ENCODE data around the gene RPL6. TPM values are rescaled to one million over a fixed set of nuclear protein-coding genes. Genes with fewer than 3 reads are reported as not detected.

RPL6 gene
- total RNA-seq, 2 donors from 2014 or later: 737 to 1,506 TPM

GRCh38 chr12:112433551-112433950 is 24.1 kb upstream of the RPL6 start:
- H3K36me3 ChIP-seq: no peaks in the 10 kb centered on the region
- H3K4me3 ChIP-seq: no peak overlapping the region
- no peaks in the 10 kb centered on the region for H3K9me3 ChIP-seq
- 94% methylated on average over 2 of the region's 2 CpGs for WGBS
- DNase-seq (ENCODE audit: low spot score): no peak
- no peak overlapping the region for H3K27ac ChIP-seq
- H3K27me3 ChIP-seq (replicated peaks; ENCODE audit: insufficient read depth): no peaks in the 10 kb centered on the region
- H3K4me1 ChIP-seq (replicated peaks): no peaks in the 10 kb centered on the region
- TF ChIP-seq, protein P1, sequence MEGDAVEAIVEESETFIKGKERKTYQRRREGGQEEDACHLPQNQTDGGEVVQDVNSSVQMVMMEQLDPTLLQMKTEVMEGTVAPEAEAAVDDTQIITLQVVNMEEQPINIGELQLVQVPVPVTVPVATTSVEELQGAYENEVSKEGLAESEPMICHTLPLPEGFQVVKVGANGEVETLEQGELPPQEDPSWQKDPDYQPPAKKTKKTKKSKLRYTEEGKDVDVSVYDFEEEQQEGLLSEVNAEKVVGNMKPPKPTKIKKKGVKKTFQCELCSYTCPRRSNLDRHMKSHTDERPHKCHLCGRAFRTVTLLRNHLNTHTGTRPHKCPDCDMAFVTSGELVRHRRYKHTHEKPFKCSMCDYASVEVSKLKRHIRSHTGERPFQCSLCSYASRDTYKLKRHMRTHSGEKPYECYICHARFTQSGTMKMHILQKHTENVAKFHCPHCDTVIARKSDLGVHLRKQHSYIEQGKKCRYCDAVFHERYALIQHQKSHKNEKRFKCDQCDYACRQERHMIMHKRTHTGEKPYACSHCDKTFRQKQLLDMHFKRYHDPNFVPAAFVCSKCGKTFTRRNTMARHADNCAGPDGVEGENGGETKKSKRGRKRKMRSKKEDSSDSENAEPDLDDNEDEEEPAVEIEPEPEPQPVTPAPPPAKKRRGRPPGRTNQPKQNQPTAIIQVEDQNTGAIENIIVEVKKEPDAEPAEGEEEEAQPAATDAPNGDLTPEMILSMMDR (IDR thresholded peaks at IDR 0.05): no peak
- TF ChIP-seq POLR2A (IDR thresholded peaks at IDR 0.05) (no peak), POLR2AphosphoS5 (IDR thresholded peaks at IDR 0.05) (no peak)
- intact Hi-C loops (cut with DNase I): no loop called here

DNA sequence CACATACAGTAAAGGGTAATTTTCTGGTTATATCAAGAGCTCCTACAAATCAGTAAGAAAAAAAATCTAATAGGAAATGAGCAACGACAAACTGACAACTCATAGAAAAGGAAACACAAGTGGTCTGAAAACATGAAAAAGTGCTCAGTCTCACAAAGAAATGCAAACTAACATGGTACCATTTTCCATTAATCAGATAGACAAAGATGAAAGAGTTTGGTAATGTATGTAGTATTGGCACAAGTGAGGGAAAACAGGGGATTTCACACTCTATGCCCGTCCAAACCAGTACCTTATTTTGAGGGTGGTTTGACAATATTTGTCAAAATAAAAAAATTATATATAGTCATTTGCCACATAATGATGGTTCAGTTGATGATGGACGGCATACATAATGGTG is 22.6 kb upstream of the RPL6 start:
- no peak overlapping the region for H3K27ac ChIP-seq
- WGBS: 88% methylated on average over 3 of the region's 3 CpGs

DNA sequence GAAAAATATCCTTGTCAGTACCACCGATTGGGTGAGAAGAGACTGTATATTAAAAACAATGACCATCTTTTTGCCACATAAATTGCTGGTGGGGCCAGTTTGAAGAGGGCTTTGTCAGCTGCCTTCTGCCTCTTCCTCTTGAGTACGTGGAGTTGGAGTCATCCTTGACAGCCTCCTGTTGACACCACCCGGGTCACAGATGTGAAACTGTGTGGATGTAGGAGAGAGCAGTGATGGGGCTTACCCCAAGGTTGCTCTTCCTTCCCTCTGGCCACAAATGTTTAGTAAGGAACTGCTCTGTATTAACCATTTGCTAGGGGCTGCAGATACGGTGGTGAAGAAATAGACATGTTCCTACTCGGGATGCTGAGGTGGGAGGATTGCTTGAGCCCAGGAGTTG is 21.5 kb upstream of the RPL6 start:
- TF ChIP-seq POLR2AphosphoS5 (IDR thresholded peaks at IDR 0.05) (no peak), POLR2A (IDR thresholded peaks at IDR 0.05) (no peak)
- TF ChIP-seq, protein P1 (IDR thresholded peaks at IDR 0.05): no peak
- no peak overlapping the region for H3K27ac ChIP-seq
- H3K9me3 ChIP-seq: no peaks in the 10 kb centered on the region
- no peak for DNase-seq (ENCODE audit: low spot score)
- H3K4me3 ChIP-seq: no peak overlapping the region
- WGBS: 80% methylated on average over 5 of the region's 5 CpGs
- no peaks in the 10 kb centered on the region for H3K36me3 ChIP-seq
- intact Hi-C loops (cut with DNase I): no loop called here
- no peaks in the 10 kb centered on the region for H3K4me1 ChIP-seq (replicated peaks)
- H3K27me3 ChIP-seq (replicated peaks; ENCODE audit: insufficient read depth): no peaks in the 10 kb centered on the region

More for the DNA sequence above, 22.6 kb upstream of the RPL6 start:
- Histone ChIP-seq H3K36me3 (no peaks in the 10 kb centered on the region), H3K4me3 (no peak overlapping the region), H3K27me3 (replicated peaks; ENCODE audit: insufficient read depth) (no peaks in the 10 kb centered on the region), H3K9me3 (no peaks in the 10 kb centered on the region), H3K4me1 (replicated peaks) (no peaks in the 10 kb centered on the region)
- TF ChIP-seq, protein P1 (IDR thresholded peaks at IDR 0.05): no peak
- no peak for DNase-seq (ENCODE audit: low spot score)
- intact Hi-C loops (cut with DNase I): no loop called here

- Histone ChIP-seq H3K4me1 (replicated peaks) (no peaks in the 10 kb centered on the region), H3K9me3 (no peaks in the 10 kb centered on the region), H3K4me3 (no peak overlapping the region), H3K27ac (no peak overlapping the region), H3K36me3 (no peaks in the 10 kb centered on the region), H3K27me3 (replicated peaks; ENCODE audit: insufficient read depth) (no peaks in the 10 kb centered on the region)
- WGBS: 89% methylated on average over 2 of the region's 2 CpGs
- no peak for DNase-seq (ENCODE audit: low spot score)
- no peak for TF ChIP-seq POLR2AphosphoS5 (IDR thresholded peaks at IDR 0.05)
- TF ChIP-seq, protein P1 (IDR thresholded peaks at IDR 0.05): no peak
- no peak for TF ChIP-seq POLR2A (IDR thresholded peaks at IDR 0.05)
- intact Hi-C loops (cut with DNase I): no loop called here
Observed at GRCh38 chr12:112427760-112428159, 18.4 kb upstream of the RPL6 start.

DNA sequence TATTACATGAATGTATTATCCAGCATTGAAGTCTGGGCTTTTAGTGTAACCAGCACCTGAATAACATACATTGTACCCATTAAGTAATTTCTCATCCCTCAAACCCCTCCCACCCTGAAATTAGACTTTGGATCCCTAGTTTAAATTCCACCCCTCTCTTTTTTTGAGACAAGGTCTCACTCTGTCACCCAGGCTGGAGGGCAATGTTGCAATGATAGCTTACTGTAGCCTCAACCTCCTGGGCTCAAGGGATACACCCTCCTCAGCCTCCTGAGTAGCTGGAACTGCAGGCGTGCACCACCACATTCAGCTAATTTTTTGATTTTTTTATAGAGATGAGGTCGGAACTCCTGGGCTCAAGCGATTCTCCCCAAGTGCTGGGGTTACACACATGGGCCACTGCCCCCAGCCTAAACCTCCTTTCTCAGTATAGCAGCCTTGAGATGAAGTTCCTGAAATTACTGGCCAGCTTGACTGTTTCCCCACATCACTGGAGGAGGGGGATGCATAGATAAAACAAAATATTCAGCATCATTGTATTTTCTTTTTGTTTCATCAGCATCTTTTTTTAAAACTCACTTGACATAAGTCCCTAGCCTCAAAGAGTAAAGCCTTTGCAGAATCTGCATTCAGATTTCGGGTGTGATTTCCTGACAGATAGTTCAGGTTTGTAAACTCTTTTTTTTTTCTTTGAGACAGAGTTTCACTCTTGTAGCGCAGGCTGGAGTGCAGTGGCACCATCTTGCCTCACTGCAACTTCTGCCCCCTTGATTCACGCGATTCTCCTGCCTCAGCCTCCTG is 16.4 kb upstream of the RPL6 start:
- Histone ChIP-seq H3K27ac (no peak overlapping the region), H3K36me3 (no peaks in the 10 kb centered on the region), H3K9me3 (no peaks in the 10 kb centered on the region), H3K4me1 (replicated peaks) (no peaks in the 10 kb centered on the region), H3K27me3 (replicated peaks; ENCODE audit: insufficient read depth) (no peaks in the 10 kb centered on the region), H3K4me3 (no peak overlapping the region)
- no peak for DNase-seq (ENCODE audit: low spot score)
- WGBS: 96% methylated on average over 7 of the region's 7 CpGs
- TF ChIP-seq, protein P1 (IDR thresholded peaks at IDR 0.05): no peak
- intact Hi-C loops (cut with DNase I): no loop called here
